K562 (cell line): ENCODE results near the gene ADGRG4. TPM values are rescaled to one million over a fixed set of nuclear protein-coding genes. Genes with fewer than 3 reads are reported as not detected.

Source experiments
- ATAC-seq: fragments of 200-7000 bp; cut with Tn5 transposase; 3 replicates; pipeline ENCODE4 v1.9.1; 2020; ENCODE audit warnings: moderate library complexity
- BruUV-seq: library from RNA; stranded (reverse); fragments of 400-500 nt; replicated peaks from 2 replicates; lab custom pipeline; 2021; lab: Mats Ljungman, UMichigan
- CTCF ChIA-PET: fragments of 300-600 bp; formaldehyde crosslinking; extraction: SDS; loops from one replicate; lab custom pipeline; 2021; ENCODE audit warnings: low intra/inter-chr PET ratio; lab: Yijun Ruan, JAX
- POLR2A ChIA-PET: fragments of 300-600, 350-650 bp; sonication (Branson Sonifier 250); formaldehyde crosslinking; extraction: SDS; loops from one replicate; lab custom pipeline; 2021; ENCODE audit warnings: antibody characterized with exemption, inconsistent platforms; lab: Yijun Ruan, JAX
- DNase-seq, 4 experiments: peaks; one replicate each; pipeline versions ENCODE4 v3.0.0 to v3.0.0-alpha.2; 2011 to 2018; ENCODE audit warnings: low spot score in 3 of 4, mixed read lengths in 3 of 4; ENCODE audit errors: extremely low read depth in 1 of 4
- FAIRE-seq: peaks from 2 replicates; lab custom pipeline; 2011; peaks lifted over from hg19 to GRCh38; lab: Jason Lieb, UNC
- H2AFZ ChIP-seq: 2 replicates; pipeline ENCODE4 v1.6.0; 2011; ENCODE audit warnings: low read depth, low read length, control low read depth, inconsistent platforms
- H3K27ac ChIP-seq: fragments of 200-600 bp; 3 replicates; pipeline ENCODE4 v1.8.0; 2011; ENCODE audit warnings: low read depth, mild to moderate bottlenecking, control low read depth, inconsistent platforms, low read length, moderate library complexity, mixed read lengths; ENCODE audit errors: extremely low read depth
- H3K27me3 ChIP-seq, 2 experiments: fragments of 300-600 bp in 1 of 2; 2 replicates in 1 of 2; 3 replicates in 1 of 2; pipeline versions ENCODE4 v1.6.0 to v1.8.0; 2011; ENCODE audit warnings: inconsistent platforms in 2 of 2, low read length in 2 of 2, mild to moderate bottlenecking in 1 of 2, mixed read lengths in 1 of 2, moderate library complexity in 1 of 2; ENCODE audit not compliant: control insufficient read depth in 2 of 2, insufficient read depth in 2 of 2
- H3K36me3 ChIP-seq: fragments of 300-600 bp; 3 replicates; pipeline ENCODE4 v1.8.0; 2011; ENCODE audit warnings: mild to moderate bottlenecking, low read length, inconsistent platforms; ENCODE audit not compliant: control insufficient read depth, insufficient read depth
- H3K4me1 ChIP-seq, 2 experiments: fragments of 200-600 bp in 1 of 2; replicated peaks in 1 of 2; 2 replicates in 1 of 2; 3 replicates in 1 of 2; pipeline versions ENCODE4 v1.5.1 to v1.8.0; 2011; ENCODE audit warnings: inconsistent platforms in 2 of 2, low read length in 2 of 2, mild to moderate bottlenecking in 1 of 2, mixed read lengths in 1 of 2, moderate library complexity in 1 of 2; ENCODE audit not compliant: control insufficient read depth in 2 of 2, insufficient read depth in 2 of 2
- H3K4me2 ChIP-seq: 2 replicates; pipeline ENCODE4 v1.6.1; 2011; ENCODE audit warnings: low read length, control low read depth, inconsistent platforms, mixed read lengths; ENCODE audit not compliant: insufficient read depth
- H3K4me3 ChIP-seq: fragments of 200-600 bp; sonication (generic), shearing (Covaris generic); 2 replicates; pipeline ENCODE4 v1.5.1; 2016; ENCODE audit warnings: control low read depth, inconsistent platforms
- H3K79me2 ChIP-seq: fragments of 200-600 bp; 3 replicates; pipeline ENCODE4 v1.8.0; 2011; ENCODE audit warnings: low read length, inconsistent platforms; ENCODE audit not compliant: control insufficient read depth, insufficient read depth
- H3K9ac ChIP-seq, 2 experiments: 2 replicates each; pipeline versions ENCODE4 v1.6.0 to v1.6.1; 2011; ENCODE audit warnings: low read depth in 2 of 2, low read length in 2 of 2, control low read depth in 1 of 2, inconsistent platforms in 1 of 2, mild to moderate bottlenecking in 1 of 2, mixed read lengths in 1 of 2; ENCODE audit not compliant: insufficient read depth in 1 of 2
- H3K9me1 ChIP-seq: one replicate; pipeline ENCODE4 v1.6.0; 2011; ENCODE audit warnings: inconsistent platforms, mild to moderate bottlenecking, low read length, moderate library complexity; ENCODE audit not compliant: control insufficient read depth, insufficient read depth
- H3K9me3 ChIP-seq: replicated peaks from 2 replicates; pipeline ENCODE4 v1.5.1; 2011; ENCODE audit warnings: low read depth, low read length, inconsistent platforms; ENCODE audit not compliant: control insufficient read depth, insufficient read depth
- H4K20me1 ChIP-seq: replicated peaks from 2 replicates; pipeline ENCODE4 v1.6.1; 2011; ENCODE audit warnings: low read length, inconsistent platforms, mixed read lengths; ENCODE audit not compliant: control insufficient read depth, insufficient read depth
- ARID1B ChIP-seq: fragments of 450-650 bp; IDR thresholded peaks from 2 replicates; pipeline ENCODE4 v1.6.1; 2016; ENCODE audit warnings: antibody characterized with exemption, mild to moderate bottlenecking, inconsistent platforms
- BRD9 ChIP-seq: fragments of 450-650 bp; IDR thresholded peaks from 2 replicates; pipeline ENCODE4 v1.6.1; 2018; ENCODE audit warnings: low read depth; ENCODE audit not compliant: partially characterized antibody
- DPF2 ChIP-seq: fragments of 450-650 bp; IDR thresholded peaks from 2 replicates; pipeline ENCODE4 v1.6.1; 2016
- FOS ChIP-seq: IDR thresholded peaks from 3 replicates; pipeline ENCODE4 v1.6.1; 2011; ENCODE audit not compliant: insufficient read length; ENCODE audit errors: extremely low read depth
- FOXM1 ChIP-seq, 2 experiments: fragments of 450-650 bp in 1 of 2; sonication (generic) in 1 of 2; formaldehyde crosslinking in 1 of 2; IDR thresholded peaks; 2 replicates each; pipeline versions ENCODE4 v1.6.1 to v1.9.0; 2017 to 2022; ENCODE audit warnings: low read depth in 2 of 2, mild to moderate bottlenecking in 2 of 2, missing genetic modification reagents in 1 of 2, moderate library complexity in 1 of 2
- GTF2A2 ChIP-seq: IDR thresholded peaks from 2 replicates; pipeline ENCODE4 v1.6.1; 2016; ENCODE audit warnings: mild to moderate bottlenecking, missing genetic modification characterization, missing compliant biosample characterization
- JUND ChIP-seq, 2 experiments: IDR thresholded peaks; 2 replicates in 1 of 2; 3 replicates in 1 of 2; pipeline ENCODE4 v1.6.1; 2011; ENCODE audit warnings: borderline replicate concordance in 2 of 2, low read depth in 2 of 2, low read length in 2 of 2, improper control_type of control experiment in 1 of 2, missing biosample characterization in 1 of 2, missing genetic modification characterization in 1 of 2, missing genetic modification reagents in 1 of 2
- MCM3 ChIP-seq: fragments of 450-650 bp; IDR thresholded peaks from 2 replicates; pipeline ENCODE4 v1.6.1; 2016
- RAD51 ChIP-seq: fragments of 450-650 bp; IDR thresholded peaks from 2 replicates; pipeline ENCODE4 v1.7.1; 2016; ENCODE audit warnings: low read depth, mild to moderate bottlenecking, borderline replicate concordance
- SETDB1 ChIP-seq: IDR thresholded peaks from one replicate; pipeline ENCODE4 v1.6.1; 2012; ENCODE audit warnings: low read length, control low read depth, inconsistent platforms
- SMARCE1 ChIP-seq: fragments of 450-650 bp; IDR thresholded peaks from 2 replicates; pipeline ENCODE4 v1.7.1; 2016; ENCODE audit warnings: mild to moderate bottlenecking
- ZNF24 ChIP-seq: fragments of 450-650 bp; IDR thresholded peaks from 2 replicates; pipeline ENCODE4 v1.6.1; 2016
- ZNF644 ChIP-seq: fragments of 200-800 bp; sonication (Bioruptor generic); IDR thresholded peaks from 2 replicates; pipeline ENCODE4 v1.6.1; 2016; ENCODE audit warnings: low read depth, missing genetic modification characterization, missing compliant biosample characterization
- WGBS: fragments of 100-300 bp; shearing (Covaris generic); methylation state at CpG from one replicate; pipeline ENCODE4 v1.1.6; 2016; ENCODE audit warnings: low coverage, mixed read lengths; ENCODE audit not compliant: insufficient coverage; ENCODE audit errors: missing lambda C conversion rate; 5-methylcytosine and 5-hydroxymethylcytosine counted together
- in situ Hi-C: fragments of 300-500 bp; cut with MboI; formaldehyde crosslinking; loops from 4 replicates; pipeline ENCODE4 v1.15.0; 2018; ENCODE audit warnings: inconsistent platforms, mixed read lengths
- intact Hi-C: fragments of 100-400 bp; cut with micrococcal nuclease; formaldehyde crosslinking; loops from 2 replicates; pipeline ENCODE4 v1.14.2; 2022
- polyA plus RNA-seq, 8 experiments: library from polyadenylated mRNA; depleted of rRNA in 4 of 8; stranded (reverse) in 5 of 8; unstranded in 3 of 8; fragments of >200 nt; fragmentation: Nextera tagmentation in 2 of 8; fragmentation: Illumina TruSeq in 1 of 8; extraction: Ambion mirVana in 2 of 8; extraction: Trizol in 1 of 8; gene quantifications; 2 replicates each; pipeline versions ENCODE4 v1.2.1 to v1.2.3, GENCODE V29; 2011 to 2014; ENCODE audit warnings: inconsistent platforms in 1 of 8, missing spikeins in 1 of 8
- total RNA-seq, 7 experiments: library from RNA; depleted of rRNA in 6 of 7; stranded (reverse); fragments of >200 nt in 6 of 7; fragmentation: Illumina TruSeq in 2 of 7; extraction: Trizol in 2 of 7; gene quantifications; 2 replicates each; pipeline versions ENCODE4 v1.2.1 to v1.2.3, GENCODE V29; 2011 to 2021; ENCODE audit warnings: low replicate concordance in 1 of 7
- TF ChIP-seq, protein P1 (sequence below), 2 experiments: fragments of 450-650 bp in 1 of 2; sonication (generic) in 1 of 2; formaldehyde crosslinking in 1 of 2; IDR thresholded peaks in 1 of 2; conservative IDR thresholded peaks in 1 of 2; 2 replicates each; pipeline versions ENCODE4 v1.6.1 to v1.8.1; 2016 to 2023; ENCODE audit warnings: mild to moderate bottlenecking in 2 of 2, moderate library complexity in 2 of 2, inconsistent platforms in 1 of 2, missing genetic modification reagents in 1 of 2
- TF ChIP-seq, protein P2 (sequence below): fragments of 450-650 bp; IDR thresholded peaks from 2 replicates; pipeline ENCODE4 v1.6.1; 2016; ENCODE audit warnings: missing biosample characterization, missing genetic modification characterization

The ADGRG4 gene
- total and polyA plus RNA-seq, 9 of the 15 experiments (the other 6 are each of a cell fraction or from before 2014, with no cell fraction given), result not detected

DNA sequence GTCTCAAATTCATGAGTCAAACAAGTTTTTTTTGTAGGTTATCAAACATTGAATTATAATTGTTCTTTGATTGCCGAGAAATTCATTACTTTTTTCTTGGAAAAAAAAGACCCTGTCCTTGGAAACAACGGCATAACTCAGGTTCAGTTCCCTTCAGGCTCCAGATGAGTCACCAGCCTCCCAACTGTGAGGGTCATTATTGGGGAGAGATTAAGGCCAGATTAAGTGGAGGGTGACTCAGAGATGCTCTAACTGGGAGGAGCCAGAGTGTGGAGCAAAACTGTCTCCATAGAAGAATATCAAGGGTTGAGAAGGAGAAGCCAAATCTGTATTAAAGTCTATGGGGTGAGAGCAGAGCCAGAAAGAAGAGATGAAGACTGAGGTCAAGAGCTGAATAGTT, 9.6 kb downstream of the ADGRG4 start (continued):
- TF ChIP-seq, protein P1, sequence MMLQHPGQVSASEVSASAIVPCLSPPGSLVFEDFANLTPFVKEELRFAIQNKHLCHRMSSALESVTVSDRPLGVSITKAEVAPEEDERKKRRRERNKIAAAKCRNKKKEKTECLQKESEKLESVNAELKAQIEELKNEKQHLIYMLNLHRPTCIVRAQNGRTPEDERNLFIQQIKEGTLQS (IDR thresholded peaks at IDR 0.05), result peak; percentile 88
- TF ChIP-seq, protein P1 (CRISPR knock-in tag; conservative IDR thresholded peaks at IDR 0.05), result 0 out of 2 replicates have a peak, but pooled peaks have one; percentile 44
- TF ChIP-seq ARID1B (0 out of 2 replicates have a peak, but pooled peaks have one; percentile 23), JUND (IDR thresholded peaks at IDR 0.05; ENCODE audit: borderline replicate concordance, low read depth, low read length) (peak; percentile 95), JUND (tag; IDR thresholded peaks at IDR 0.05; ENCODE audit: borderline replicate concordance, low read depth, low read length) (peak; percentile 89; the same call in 2 of the 3 replicates), DPF2 (peak; percentile 54; the same call in 1 of the 2 replicates), SMARCE1 (0 out of 2 replicates have a peak, but pooled peaks have one; percentile 41), FOS (peak; percentile 41)
- TF ChIP-seq, protein P2, sequence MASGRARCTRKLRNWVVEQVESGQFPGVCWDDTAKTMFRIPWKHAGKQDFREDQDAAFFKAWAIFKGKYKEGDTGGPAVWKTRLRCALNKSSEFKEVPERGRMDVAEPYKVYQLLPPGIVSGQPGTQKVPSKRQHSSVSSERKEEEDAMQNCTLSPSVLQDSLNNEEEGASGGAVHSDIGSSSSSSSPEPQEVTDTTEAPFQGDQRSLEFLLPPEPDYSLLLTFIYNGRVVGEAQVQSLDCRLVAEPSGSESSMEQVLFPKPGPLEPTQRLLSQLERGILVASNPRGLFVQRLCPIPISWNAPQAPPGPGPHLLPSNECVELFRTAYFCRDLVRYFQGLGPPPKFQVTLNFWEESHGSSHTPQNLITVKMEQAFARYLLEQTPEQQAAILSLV (tag), result no peak

- no TSS peak for BruUV-seq
- in situ Hi-C loops, result no loop called here
- WGBS, result 12% methylated on average over 2 of the region's 2 CpGs
These were observed 17.4 kb downstream of the ADGRG4 start for GRCh38 chrX:136318156-136318555.

More at GRCh38 chrX:136318156-136318555, 17.4 kb downstream of the ADGRG4 start:
- DNase-seq, result no peak
- no peak overlapping the region for H3K27ac ChIP-seq
- H3K9me1 ChIP-seq, result no peaks in the 10 kb centered on the region
- H3K4me2 ChIP-seq, result no peak overlapping the region
- no peaks in the 10 kb centered on the region for H3K79me2 ChIP-seq
- CTCF ChIA-PET, result no interaction called here
- FAIRE-seq, result no peak
- H3K27me3 ChIP-seq, result no peaks in the 10 kb centered on the region; a peak in 1 of 5 replicates
- H3K9ac ChIP-seq, result no peak overlapping the region
- H2AFZ ChIP-seq, result no peak overlapping the region
- POLR2A ChIA-PET, result no interaction called here
- no peak for TF ChIP-seq FOXM1 (IDR thresholded peaks at IDR 0.05; ENCODE audit: low read depth)
- TF ChIP-seq FOXM1 (CRISPR knock-in tag; IDR thresholded peaks at IDR 0.05; ENCODE audit: low read depth), result no peak
- TF ChIP-seq GTF2A2, result no peak
- TF ChIP-seq RAD51, result no peak
- no peak for TF ChIP-seq ZNF24
- TF ChIP-seq ZNF644 (tag), result no peak
- TF ChIP-seq SETDB1, result no peak
- TF ChIP-seq MCM3, result no peak
- no peak for TF ChIP-seq BRD9
- no peaks in the 10 kb centered on the region for H3K9me3 ChIP-seq
- no peak for ATAC-seq
- H3K4me3 ChIP-seq, result no peak overlapping the region
- no peaks in the 10 kb centered on the region for H4K20me1 ChIP-seq
- intact Hi-C loops, result no loop called here
- no peaks in the 10 kb centered on the region for H3K36me3 ChIP-seq
- no peaks in the 10 kb centered on the region for H3K4me1 ChIP-seq
